Globus pallidus (tissue), 1 donor: ENCODE results near the gene LONP2.
A peak's percentile ranks its signal among the peaks of the same experiment; 100 is the strongest.
"Not testable (repeated sequence)": the region's sequence is repeated elsewhere in the genome, so short reads cannot be mapped to it uniquely, and the experiment has no call there.

Experiments used
- DNase-seq: peaks from one replicate; pipeline ENCODE4 v3.0.0-alpha.2; 2015; ENCODE audit warnings: low spot score

The LONP2 gene

GRCh38 chr16:48370229-48370628 is 126.1 kb downstream of the LONP2 start:
- no peak for DNase-seq

GRCh38 chr16:48370668-48371392 is 126.7 kb downstream of the LONP2 start:
- not testable (repeated sequence) for DNase-seq

GRCh38 chr16:48371393-48371780 is 127.3 kb downstream of the LONP2 start:
- no peak for DNase-seq

- DNase-seq: no peak
Observed at GRCh38 chr16:48372744-48373143, 128.6 kb downstream of the LONP2 start.

GRCh38 chr16:48373258-48374029 is 129.3 kb downstream of the LONP2 start:
- DNase-seq: no peak

- DNase-seq: no peak
Observed at GRCh38 chr16:48374255-48374654, 130.2 kb downstream of the LONP2 start.

GRCh38 chr16:48377301-48377700 is 133.2 kb downstream of the LONP2 start:
- not testable (repeated sequence) for DNase-seq

GRCh38 chr16:48378276-48378675 is 134.2 kb downstream of the LONP2 start:
- no peak for DNase-seq

- DNase-seq: no peak
Observed at GRCh38 chr16:48378836-48379235, 134.7 kb downstream of the LONP2 start.

- no peak for DNase-seq
Observed at GRCh38 chr16:48381201-48381600, 137.1 kb downstream of the LONP2 start.

GRCh38 chr16:48382131-48382530 is 138.0 kb downstream of the LONP2 start:
- no peak for DNase-seq

- DNase-seq: no peak
Observed at GRCh38 chr16:48383009-48383876, 139.1 kb downstream of the LONP2 start.

- DNase-seq: peak; percentile 49
Observed at GRCh38 chr16:48383877-48384519, 139.9 kb downstream of the LONP2 start.

GRCh38 chr16:48384520-48385252 is 140.6 kb downstream of the LONP2 start:
- peak; percentile 75 for DNase-seq

GRCh38 chr16:48385253-48386150 is 141.4 kb downstream of the LONP2 start, which contains the start of gene SIAH1:
TSS of gene SIAH1 (minus strand) at chr16:48385413. CDS start at chr16:48362428, 22,985 bp downstream.
- DNase-seq: peak; percentile 85

GRCh38 chr16:48386559-48387312 is 142.6 kb downstream of the LONP2 start:
- DNase-seq: no peak

GRCh38 chr16:48392407-48392806 is 148.3 kb downstream of the LONP2 start:
- DNase-seq: no peak

- DNase-seq: peak; percentile 91
Observed at GRCh38 chr16:48393485-48394354, 149.6 kb downstream of the LONP2 start.
